GM12878 (cell line): ENCODE data around the gene CFAP54.

Experiments
- EZH2 ChIP-seq: IDR thresholded peaks from 2 replicates; pipeline ENCODE4 v1.6.1; 2012; ENCODE audit warnings: low read depth, mild to moderate bottlenecking, control low read depth, inconsistent platforms, low read length, borderline replicate concordance; ENCODE audit not compliant: control insufficient read depth
- POLR2A ChIP-seq: IDR thresholded peaks from 2 replicates; pipeline ENCODE4 v1.6.1; 2011; ENCODE audit warnings: low read depth, mild to moderate bottlenecking, low read length
- SIN3A ChIP-seq: IDR thresholded peaks from 2 replicates; pipeline ENCODE4 v1.6.1; 2012; ENCODE audit warnings: low read depth, low read length, improper control_type of control experiment
- TF ChIP-seq, protein P1 (sequence below), 3 experiments: IDR thresholded peaks in 2 of 3; conservative IDR thresholded peaks in 1 of 3; 2 replicates each; pipeline ENCODE4 v1.5.1; 2011; ENCODE audit warnings: low read depth in 3 of 3, low read length in 3 of 3, mild to moderate bottlenecking in 3 of 3, control low read depth in 2 of 3, moderate library complexity in 2 of 3, inconsistent platforms in 1 of 3, mixed read lengths in 1 of 3; ENCODE audit not compliant: control insufficient read depth in 2 of 3, insufficient read depth in 1 of 3; ENCODE audit errors: extremely low read depth in 1 of 3

DNA sequence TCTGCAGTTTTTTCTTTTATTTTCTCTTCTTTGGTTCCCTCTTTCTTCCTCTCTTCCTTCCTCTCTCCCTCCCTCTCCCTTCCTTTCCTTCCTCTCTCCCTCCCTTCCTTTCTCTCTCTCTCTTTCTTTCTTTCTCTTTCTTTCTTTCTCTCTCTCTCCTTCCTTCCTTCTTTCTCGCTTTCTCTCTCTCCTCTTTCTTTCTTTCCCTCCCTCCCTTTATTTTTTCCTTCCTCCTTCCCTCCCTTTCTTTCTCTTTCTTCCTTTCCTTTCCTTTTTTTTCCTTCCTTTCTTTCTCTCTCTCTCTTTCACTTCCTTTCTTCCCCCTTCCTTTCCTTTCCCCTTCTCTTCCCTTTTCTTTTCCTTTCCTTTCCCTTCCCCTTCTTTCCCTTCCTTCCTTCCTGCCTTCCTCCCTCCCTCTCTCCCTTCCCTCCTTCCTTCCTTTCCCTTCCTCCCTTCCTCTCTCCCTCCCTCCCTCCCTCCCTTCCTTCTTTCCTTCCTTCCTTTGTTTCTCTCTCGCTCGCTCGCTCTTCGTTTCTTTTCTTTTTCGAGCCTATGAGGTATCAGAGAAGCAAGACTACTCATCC is 13.7 kb downstream of the CFAP54 start:
- TF ChIP-seq, protein P1, sequence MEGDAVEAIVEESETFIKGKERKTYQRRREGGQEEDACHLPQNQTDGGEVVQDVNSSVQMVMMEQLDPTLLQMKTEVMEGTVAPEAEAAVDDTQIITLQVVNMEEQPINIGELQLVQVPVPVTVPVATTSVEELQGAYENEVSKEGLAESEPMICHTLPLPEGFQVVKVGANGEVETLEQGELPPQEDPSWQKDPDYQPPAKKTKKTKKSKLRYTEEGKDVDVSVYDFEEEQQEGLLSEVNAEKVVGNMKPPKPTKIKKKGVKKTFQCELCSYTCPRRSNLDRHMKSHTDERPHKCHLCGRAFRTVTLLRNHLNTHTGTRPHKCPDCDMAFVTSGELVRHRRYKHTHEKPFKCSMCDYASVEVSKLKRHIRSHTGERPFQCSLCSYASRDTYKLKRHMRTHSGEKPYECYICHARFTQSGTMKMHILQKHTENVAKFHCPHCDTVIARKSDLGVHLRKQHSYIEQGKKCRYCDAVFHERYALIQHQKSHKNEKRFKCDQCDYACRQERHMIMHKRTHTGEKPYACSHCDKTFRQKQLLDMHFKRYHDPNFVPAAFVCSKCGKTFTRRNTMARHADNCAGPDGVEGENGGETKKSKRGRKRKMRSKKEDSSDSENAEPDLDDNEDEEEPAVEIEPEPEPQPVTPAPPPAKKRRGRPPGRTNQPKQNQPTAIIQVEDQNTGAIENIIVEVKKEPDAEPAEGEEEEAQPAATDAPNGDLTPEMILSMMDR (IDR thresholded peaks at IDR 0.05 in 2 of 3, conservative IDR thresholded peaks at IDR 0.05 in 1 of 3; ENCODE audit: control insufficient read depth in 2 of 3, extremely low read depth in 1 of 3, insufficient read depth in 1 of 3, low read depth in 3 of 3, low read length in 3 of 3): no peak
- TF ChIP-seq EZH2 (no peak), POLR2A (no peak), SIN3A (no peak)
